Mesenteric fat pad (tissue), 1 donor: ENCODE results near the gene DCP1B. TPM values are rescaled to one million over a fixed set of nuclear protein-coding genes. Genes with fewer than 3 reads are reported as not detected.

ENCODE experiments used
- DNase-seq: peaks from one replicate; pipeline ENCODE4 v3.0.0-alpha.2; 2020; ENCODE audit warnings: low spot score
- total RNA-seq: library from RNA; stranded (reverse); fragmentation: NEBNext Ultra II Directional; extraction: Animal tissue kit (Norgen Biotek cat#: 25700); gene quantifications from one replicate; pipeline ENCODE4 v1.2.1, GENCODE V29; 2021
- donor health status: DM: yes; HTN: yes; CAD: no.

Gene DCP1B
- total RNA-seq, 1 donor from 2014 or later = 8.0 TPM

DNA sequence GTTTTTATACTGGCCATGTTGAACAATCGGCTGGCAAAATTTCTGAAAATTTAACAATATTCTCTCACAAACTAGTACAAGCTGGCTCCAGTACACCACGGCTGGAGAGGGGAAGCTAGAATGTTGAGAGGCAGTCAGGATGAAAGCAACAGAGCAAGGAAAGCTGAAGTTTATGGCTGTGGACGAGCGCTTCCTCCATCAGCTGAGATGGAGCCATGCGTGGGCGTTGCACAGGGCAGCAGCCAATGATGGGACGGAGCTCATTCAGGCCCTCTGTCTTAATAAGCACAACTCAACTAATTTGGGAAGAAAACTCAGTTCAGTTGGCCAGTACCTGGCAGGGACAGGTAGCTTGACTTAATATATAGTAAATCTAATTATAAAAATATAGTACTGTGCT is 14.1 kb upstream of the DCP1B start:
- no peak for DNase-seq

DNA sequence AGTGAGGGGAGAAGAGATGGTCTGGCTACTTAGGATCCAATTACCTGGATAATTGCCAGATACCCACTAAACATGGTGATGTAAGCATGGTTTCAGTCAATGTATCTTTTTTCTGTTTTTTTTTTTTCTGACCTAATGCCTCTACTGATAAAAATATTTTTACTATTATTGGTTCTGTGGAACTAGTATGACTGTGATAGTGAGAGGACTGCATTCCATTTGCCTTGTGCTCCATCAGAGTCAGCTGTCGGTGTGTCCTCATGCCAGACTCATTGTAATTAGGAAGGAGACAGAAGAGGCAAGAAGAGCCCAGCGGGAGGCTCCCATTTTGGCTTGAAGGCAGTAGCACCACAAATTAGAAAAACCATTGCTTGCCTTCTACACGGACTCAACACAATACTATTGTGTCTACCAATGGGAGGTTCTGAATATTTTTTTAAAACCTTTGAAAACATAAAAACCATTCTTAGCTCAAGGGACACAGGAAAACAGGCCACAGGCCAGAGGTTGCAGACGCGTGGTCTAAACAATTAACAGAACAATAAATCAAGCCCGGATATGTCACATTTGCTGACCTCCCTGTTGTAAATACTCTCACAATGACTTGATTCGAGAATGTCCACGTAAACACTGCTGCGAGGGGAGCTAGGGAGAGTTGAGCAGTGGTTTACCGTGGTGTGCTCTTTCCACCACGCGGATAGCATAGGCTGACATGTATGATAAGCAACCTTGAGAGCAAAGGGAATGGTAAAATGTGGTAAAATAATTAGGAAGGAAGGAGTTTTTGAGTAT is 13.5 kb upstream of the DCP1B start:
- DNase-seq = no peak

- DNase-seq = no peak
Observed at GRCh38 chr12:2016862-2017545, 12.7 kb upstream of the DCP1B start.

DNA sequence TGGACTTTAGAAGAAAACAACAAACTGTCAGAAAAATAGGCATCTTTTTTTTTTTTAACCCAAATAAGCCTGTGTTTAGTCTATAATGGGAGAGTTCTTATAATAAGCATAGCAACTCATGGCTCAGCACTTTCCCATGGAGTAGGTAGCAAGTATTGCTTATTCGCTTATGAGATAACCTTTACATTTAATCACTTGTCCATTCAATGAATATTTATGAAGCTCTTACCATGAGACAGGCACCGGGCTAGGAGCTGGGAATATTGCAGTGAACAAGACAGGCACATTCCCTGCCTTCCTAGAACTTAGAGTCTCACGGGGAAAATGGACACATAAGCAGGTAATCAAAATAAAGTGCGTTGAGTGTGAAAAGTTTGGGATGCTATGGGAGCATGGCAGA is 10.0 kb upstream of the DCP1B start:
- DNase-seq = no peak

GRCh38 chr12:2013527-2014223 is 9.4 kb upstream of the DCP1B start:
- no peak for DNase-seq

DNA sequence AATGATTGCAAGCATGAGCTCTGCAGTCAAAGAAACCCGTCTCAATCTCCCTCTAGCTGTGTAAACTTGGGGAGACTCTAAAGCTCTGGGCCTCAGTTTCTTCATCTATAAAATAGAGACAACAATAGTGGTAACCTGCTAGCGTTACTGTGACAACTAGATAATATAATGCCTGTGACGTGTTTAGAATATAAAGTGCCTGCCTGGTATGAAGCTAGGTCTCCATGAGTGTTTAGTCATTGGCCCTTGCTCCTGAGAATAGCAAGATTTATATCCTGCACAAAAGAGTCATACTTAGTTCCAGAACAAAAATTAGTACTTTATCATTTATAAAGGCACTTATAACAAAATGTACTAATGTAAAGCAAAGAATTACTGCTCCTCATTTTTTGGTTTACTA is 8.8 kb upstream of the DCP1B start:
- DNase-seq = no peak

DNA sequence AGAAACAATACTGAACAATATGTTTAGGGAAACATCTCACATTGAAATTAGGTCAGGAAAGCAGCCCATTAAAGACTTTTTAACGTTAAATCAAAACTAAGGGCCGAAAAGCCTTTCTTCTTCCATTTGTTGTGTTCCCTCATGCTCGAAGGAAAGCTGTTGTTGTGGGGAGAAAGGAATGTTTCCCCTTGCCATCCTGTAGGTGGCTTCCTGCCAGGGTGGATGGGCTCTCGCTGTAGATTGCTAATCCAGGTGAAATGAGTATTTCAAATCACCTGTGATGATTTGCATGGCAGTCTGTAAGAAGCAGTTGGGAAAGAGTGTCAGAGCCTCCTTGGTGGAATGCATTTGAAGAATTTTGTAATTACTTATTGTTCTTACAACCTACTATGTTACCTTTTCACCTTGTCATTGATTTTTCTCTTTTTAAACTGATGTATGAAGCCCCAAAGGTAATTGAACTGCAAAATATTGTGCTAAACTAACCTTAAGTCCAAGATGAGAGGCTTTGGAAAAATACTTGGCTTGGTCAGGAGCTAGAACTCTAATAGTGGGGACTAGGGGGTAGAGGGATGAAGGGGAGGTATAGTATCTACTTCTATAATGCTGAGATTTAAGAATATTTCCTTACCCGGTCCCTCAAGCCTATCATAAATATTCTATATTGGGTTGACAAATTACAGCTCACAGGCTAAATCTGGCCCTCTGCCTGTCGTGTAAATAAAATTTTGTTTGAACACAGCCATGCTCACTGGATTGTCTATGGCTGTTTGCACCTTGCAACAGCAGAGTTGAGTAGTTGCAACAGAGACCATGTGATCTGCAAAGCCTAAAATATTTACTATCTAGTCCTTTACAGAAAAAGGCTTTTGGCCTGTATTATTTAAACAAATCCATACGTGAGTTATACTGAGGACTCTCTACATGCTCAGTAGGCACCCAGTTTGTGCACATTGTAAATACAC is 7.7 kb upstream of the DCP1B start:
- no peak for DNase-seq

DNA sequence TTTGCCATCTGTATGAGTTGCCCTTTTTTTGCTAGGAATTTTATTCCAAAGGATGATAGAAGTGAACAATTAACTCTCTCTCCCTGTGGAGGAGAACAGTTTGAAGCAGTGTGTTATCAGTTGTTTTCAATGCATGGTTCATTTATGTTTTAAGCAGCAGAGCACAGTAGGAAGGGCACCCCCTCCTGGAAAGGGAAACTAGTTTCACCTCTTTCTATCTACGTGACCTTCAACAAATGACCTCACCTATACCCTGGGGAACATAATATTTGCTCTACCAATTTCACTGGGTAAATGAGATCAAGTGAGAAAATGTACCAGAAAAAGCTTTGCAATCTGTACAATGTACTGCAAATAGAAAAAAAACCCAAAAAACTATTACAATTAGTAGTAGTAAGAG is 5.4 kb upstream of the DCP1B start:
- DNase-seq = no peak

- DNase-seq = no peak
Observed at GRCh38 chr12:2008677-2009076, 4.4 kb upstream of the DCP1B start.

GRCh38 chr12:2003676-2004112 is 563 bp downstream of the DCP1B start:
- no peak for DNase-seq

DNA sequence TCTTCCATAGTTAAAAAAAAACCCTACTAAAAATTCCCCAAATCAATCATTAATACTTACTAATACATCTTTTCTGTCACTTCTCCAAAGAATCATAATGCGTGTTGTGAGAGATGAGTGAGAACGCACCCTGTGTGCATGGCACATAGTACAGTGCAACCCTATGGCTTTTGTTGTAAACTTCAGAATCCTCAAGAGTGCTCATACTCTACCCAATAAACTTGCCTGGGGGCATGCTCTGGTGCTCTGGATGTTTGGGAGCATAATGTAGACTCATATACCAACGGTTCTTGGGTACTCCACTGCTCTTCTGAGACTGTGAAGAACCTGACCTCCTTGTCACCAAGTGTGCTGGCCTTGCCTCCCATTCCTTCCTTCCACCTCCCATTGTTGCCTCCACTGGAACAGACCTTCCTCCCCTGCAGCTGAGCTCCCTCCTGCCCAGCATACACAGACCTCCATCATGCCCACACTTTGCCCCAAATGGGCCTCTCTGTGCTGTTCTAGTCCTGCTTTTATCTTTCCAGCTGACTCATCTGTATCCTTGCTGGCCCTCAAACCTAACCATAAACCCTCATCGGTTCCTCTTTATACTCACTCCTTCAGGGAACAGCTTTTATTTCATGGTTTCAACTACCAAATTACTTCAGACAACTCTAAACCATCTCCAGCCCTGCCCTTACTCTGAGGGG is 8.9 kb downstream of the DCP1B start:
- no peak for DNase-seq

GRCh38 chr12:1994429-1995143 is 9.7 kb downstream of the DCP1B start:
- no peak for DNase-seq

DNA sequence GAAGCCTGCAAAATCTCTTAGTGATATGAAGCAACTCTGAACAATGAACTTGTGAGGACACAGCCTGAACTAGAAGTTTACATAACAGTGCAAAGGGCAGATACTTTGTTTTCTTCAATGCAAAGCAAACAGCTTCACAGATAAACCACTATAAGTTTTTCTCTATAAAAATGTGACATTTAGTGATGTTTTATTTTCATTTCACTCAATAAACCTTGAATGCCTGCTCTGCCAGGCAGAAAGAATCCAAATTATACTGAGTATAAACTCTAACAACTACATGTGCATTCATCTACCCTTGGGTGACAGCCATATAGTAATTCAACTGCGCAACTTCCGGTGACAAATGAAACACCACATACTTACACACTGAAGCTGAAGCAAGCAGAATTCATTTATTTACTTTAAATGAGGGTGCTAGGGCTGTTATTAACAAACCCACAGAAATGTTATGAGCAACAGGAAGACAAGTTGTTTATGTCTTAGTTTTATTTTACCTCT is 10.3 kb downstream of the DCP1B start:
- DNase-seq = no peak

DNA sequence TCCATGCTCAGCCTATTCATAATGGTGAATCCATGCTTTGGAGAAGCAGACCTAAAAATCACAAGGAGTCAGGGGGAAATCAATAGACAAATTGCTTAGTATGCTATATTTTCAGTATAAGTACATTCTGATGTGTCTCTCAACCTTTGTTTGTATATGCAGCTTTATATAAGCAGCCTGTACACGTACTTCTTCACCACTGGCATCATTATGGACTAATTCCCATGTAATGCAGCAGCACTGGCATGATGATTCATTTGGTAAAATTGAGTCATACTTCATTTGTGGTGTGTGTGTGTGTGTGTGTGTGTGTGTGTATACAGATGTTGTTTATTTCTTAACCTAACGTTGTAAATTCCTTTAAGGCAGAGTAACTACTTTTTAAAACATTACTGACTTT is 10.9 kb downstream of the DCP1B start:
- no peak for DNase-seq

DNA sequence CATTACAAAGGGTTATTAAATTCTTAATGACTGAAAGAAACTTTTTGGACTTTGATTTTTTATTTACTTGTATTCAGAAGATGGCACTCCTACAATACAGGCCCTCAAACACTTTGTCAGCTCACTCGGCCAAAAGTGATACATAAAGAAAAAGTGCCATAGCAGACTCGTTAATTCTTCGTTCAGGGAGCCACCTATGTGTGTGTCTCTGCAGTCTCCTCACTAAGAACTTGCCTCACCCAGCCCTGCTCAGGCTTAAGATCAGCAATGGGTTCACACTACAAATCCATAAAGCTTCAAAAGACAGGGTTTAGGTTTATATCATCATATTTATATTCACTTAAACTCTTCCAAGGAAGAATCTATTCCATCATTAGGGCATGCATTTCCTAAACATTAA is 11.5 kb downstream of the DCP1B start:
- no peak for DNase-seq

- DNase-seq = no peak
Observed at GRCh38 chr12:1989111-1989510, 15.1 kb downstream of the DCP1B start.

DNA sequence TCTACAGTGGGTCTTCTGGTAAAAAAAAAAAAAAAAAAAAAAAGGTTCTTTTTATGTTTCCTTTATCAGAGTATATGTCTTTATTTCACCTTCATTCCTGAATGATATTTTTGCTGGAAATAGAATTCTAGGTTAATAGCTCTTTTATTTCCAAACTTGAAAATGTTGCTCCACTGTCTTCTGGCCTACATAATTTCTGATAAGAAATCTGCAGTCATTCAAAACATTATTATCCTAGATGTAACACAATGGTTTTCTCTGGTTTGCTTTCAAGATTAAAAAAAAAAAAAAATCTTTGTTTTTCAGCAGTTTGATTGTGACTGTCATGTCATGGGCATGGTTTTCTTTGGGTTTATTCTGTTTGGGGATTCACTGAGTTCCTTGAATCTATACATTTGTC is 19.5 kb downstream of the DCP1B start:
- DNase-seq = no peak

DNA sequence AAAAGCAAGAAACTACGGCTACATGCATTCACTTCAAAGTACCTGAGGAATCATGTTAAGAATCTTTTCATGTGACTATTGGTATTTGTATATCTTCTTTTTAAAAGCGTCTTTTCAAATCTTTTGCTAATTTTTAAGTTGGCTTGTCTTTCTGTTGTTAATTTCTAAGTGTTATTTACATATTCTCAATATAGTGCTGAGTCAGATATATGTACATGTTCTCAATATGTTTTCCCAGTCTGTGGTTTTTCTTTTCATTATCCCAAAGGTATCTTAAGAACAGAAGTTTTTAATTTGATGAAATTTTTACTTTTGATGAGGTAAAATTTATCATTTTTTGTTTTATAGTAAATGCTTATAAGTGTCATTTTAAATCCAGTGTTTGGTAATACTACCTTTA is 24.0 kb downstream of the DCP1B start:
- DNase-seq = no peak

DNA sequence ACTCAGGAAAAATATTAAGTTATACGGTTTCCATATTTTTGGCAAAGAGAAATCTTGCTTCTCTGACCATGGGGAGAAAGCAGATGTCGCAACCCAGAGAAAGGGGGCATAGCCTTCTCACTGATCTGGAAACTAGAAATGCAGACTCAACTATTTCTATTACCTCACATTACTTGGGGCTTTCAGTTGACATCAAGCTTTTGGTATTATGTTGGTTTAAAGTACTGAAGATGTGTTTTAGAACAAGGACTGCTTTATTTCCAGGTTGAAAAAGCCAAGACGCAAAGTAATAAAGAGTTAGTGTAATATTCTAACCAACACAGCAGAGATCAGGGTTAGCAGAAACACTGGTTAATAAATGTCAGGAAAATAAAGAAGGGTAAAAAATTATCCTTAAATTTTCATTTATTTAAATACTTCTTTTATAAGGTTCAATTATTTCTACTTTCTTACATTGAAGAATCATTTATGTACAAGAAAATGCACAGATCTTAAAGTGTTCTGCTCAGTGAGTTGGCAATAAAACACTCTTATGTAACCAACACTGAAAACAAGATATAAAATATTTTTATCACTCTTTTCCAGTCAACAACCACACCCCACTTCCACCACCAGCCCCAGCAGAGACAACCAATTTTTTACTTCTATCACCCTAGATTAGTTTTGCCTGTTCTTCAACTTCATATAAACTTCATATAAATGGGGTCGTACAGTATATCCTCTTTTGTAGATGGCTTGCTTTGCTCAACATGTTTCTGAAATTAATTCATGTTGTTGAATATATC is 26.0 kb downstream of the DCP1B start:
- no peak for DNase-seq
